GM12878 (cell line): ENCODE results near the gene IL1RAPL1. TPM values are rescaled to one million over a fixed set of nuclear protein-coding genes. Genes with fewer than 3 reads are reported as not detected.

Source experiments
- HDAC2 ChIP-seq: fragments of 200-600 bp; sonication (generic); IDR thresholded peaks from 2 replicates; pipeline ENCODE4 v1.6.1; 2017
- KAT2A ChIP-seq: conservative IDR thresholded peaks from 2 replicates; pipeline ENCODE4 v1.6.1; 2011; ENCODE audit warnings: low read depth, low read length; ENCODE audit not compliant: control insufficient read depth
- polyA plus RNA-seq, 11 experiments: library from polyadenylated mRNA; depleted of rRNA in 4 of 11; unstranded in 6 of 11; stranded (reverse) in 5 of 11; fragments of >200 nt; fragmentation: Nextera tagmentation in 4 of 11; fragmentation: Illumina TruSeq in 1 of 11; extraction: Ambion mirVana in 4 of 11; extraction: Trizol in 1 of 11; gene quantifications; 1 replicate in 1 of 11; 2 replicates in 10 of 11; pipeline versions ENCODE4 v1.2.1 to v1.2.3, GENCODE V29; 2011 to 2016; ENCODE audit warnings: inconsistent platforms in 2 of 11, missing spikeins in 2 of 11, low read depth in 1 of 11
- total RNA-seq, 4 experiments: library from RNA; depleted of rRNA in 3 of 4; stranded (reverse); fragments of >200 nt in 3 of 4; fragmentation: Illumina TruSeq in 1 of 4; extraction: Trizol in 1 of 4; gene quantifications; 2 replicates each; pipeline versions ENCODE4 v1.2.1 to v1.2.3, GENCODE V29; 2013 to 2021
- TF ChIP-seq, protein P1 (sequence below): fragments of 450-650 bp; IDR thresholded peaks from 2 replicates; pipeline ENCODE4 v1.6.1; 2016; ENCODE audit warnings: mild to moderate bottlenecking, moderate library complexity, borderline replicate concordance
- TF ChIP-seq, protein P2 (sequence below): fragments of 450-650 bp; IDR thresholded peaks from 2 replicates; pipeline ENCODE4 v1.6.1; 2017; ENCODE audit warnings: mild to moderate bottlenecking, low read depth, inconsistent platforms; ENCODE audit not compliant: poor library complexity, severe bottlenecking
- TF ChIP-seq, protein P3 (sequence below): fragments of 450-650 bp; IDR thresholded peaks from 2 replicates; pipeline ENCODE4 v1.6.1; 2016; ENCODE audit warnings: mild to moderate bottlenecking

Gene IL1RAPL1
- total and polyA plus RNA-seq, 10 of the 15 experiments (the other 5 are each of a cell fraction or from before 2014, with no cell fraction given) = not detected

DNA sequence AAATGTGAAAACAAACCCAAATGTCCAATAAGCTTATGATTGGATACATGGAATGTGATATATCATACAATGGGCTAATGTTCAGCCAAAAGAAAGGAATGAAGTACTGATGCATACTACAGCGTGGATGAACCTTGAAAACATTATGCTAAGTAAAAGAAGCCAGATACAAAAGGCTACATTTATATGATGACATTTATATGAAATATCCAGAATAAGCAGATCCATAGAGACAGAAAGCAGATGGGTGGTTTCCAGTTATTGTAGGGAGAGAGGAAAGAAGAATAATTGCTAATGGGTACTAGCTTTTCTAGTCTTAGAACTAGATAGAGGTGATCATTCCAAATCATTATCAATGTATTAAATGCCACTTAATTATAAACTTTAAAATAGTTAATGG, 801.3 kb downstream of the IL1RAPL1 start (continued):
- TF ChIP-seq, protein P1, sequence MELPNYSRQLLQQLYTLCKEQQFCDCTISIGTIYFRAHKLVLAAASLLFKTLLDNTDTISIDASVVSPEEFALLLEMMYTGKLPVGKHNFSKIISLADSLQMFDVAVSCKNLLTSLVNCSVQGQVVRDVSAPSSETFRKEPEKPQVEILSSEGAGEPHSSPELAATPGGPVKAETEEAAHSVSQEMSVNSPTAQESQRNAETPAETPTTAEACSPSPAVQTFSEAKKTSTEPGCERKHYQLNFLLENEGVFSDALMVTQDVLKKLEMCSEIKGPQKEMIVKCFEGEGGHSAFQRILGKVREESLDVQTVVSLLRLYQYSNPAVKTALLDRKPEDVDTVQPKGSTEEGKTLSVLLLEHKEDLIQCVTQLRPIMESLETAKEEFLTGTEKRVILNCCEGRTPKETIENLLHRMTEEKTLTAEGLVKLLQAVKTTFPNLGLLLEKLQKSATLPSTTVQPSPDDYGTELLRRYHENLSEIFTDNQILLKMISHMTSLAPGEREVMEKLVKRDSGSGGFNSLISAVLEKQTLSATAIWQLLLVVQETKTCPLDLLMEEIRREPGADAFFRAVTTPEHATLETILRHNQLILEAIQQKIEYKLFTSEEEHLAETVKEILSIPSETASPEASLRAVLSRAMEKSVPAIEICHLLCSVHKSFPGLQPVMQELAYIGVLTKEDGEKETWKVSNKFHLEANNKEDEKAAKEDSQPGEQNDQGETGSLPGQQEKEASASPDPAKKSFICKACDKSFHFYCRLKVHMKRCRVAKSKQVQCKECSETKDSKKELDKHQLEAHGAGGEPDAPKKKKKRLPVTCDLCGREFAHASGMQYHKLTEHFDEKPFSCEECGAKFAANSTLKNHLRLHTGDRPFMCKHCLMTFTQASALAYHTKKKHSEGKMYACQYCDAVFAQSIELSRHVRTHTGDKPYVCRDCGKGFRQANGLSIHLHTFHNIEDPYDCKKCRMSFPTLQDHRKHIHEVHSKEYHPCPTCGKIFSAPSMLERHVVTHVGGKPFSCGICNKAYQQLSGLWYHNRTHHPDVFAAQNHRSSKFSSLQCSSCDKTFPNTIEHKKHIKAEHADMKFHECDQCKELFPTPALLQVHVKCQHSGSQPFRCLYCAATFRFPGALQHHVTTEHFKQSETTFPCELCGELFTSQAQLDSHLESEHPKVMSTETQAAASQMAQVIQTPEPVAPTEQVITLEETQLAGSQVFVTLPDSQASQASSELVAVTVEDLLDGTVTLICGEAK = no peak
- TF ChIP-seq HDAC2 (no peak), KAT2A (no peak)
- TF ChIP-seq, protein P2, sequence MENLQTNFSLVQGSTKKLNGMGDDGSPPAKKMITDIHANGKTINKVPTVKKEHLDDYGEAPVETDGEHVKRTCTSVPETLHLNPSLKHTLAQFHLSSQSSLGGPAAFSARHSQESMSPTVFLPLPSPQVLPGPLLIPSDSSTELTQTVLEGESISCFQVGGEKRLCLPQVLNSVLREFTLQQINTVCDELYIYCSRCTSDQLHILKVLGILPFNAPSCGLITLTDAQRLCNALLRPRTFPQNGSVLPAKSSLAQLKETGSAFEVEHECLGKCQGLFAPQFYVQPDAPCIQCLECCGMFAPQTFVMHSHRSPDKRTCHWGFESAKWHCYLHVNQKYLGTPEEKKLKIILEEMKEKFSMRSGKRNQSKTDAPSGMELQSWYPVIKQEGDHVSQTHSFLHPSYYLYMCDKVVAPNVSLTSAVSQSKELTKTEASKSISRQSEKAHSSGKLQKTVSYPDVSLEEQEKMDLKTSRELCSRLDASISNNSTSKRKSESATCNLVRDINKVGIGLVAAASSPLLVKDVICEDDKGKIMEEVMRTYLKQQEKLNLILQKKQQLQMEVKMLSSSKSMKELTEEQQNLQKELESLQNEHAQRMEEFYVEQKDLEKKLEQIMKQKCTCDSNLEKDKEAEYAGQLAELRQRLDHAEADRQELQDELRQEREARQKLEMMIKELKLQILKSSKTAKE = no peak
- TF ChIP-seq, protein P3, sequence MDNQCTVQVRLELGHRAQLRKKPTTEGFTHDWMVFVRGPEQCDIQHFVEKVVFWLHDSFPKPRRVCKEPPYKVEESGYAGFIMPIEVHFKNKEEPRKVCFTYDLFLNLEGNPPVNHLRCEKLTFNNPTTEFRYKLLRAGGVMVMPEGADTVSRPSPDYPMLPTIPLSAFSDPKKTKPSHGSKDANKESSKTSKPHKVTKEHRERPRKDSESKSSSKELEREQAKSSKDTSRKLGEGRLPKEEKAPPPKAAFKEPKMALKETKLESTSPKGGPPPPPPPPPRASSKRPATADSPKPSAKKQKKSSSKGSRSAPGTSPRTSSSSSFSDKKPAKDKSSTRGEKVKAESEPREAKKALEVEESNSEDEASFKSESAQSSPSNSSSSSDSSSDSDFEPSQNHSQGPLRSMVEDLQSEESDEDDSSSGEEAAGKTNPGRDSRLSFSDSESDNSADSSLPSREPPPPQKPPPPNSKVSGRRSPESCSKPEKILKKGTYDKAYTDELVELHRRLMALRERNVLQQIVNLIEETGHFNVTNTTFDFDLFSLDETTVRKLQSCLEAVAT = no peak
